ENCODE data around the gene FBLN5. TPM values are rescaled to one million over a fixed set of nuclear protein-coding genes. Genes with fewer than 3 reads are reported as not detected.

The FBLN5 gene
- total RNA-seq, 6 experiments from 2014 or later, result 6.7 to 36.3 (median 17.8) TPM

GRCh38 chr14:91896419-91896818 lies 51.1 kb downstream of the FBLN5 start:
- DNase-seq (no peak), ATAC-seq (no peak)
- Histone ChIP-seq H3K27ac (no peak overlapping the region), H3K9me3 (no peaks in the 10 kb centered on the region), H3K27me3 (no peaks in the 10 kb centered on the region), H3K36me3 (no peaks in the 10 kb centered on the region), H3K4me1 (peaks cover 0 to 14% (median 7%) of the 10 kb centered on the region in 4 donors), H3K4me3 (no peak overlapping the region)
- TF ChIP-seq CTCF (IDR thresholded peaks at IDR 0.05) (no peak), POLR2A (IDR thresholded peaks at IDR 0.05) (no peak)
- 92% methylated on average over 2 of the region's 4 CpGs for WGBS (ENCODE audit: insufficient coverage, low coverage, low lambda C conversion rate, missing lambda C conversion rate)
- intact Hi-C loops (cut with DNase I), result no loop called here

GRCh38 chr14:91893669-91894068 lies 53.8 kb downstream of the FBLN5 start:
- Histone ChIP-seq H3K4me3 (no peak overlapping the region), H3K27ac (no peak overlapping the region), H3K27me3 (no peaks in the 10 kb centered on the region), H3K36me3 (no peaks in the 10 kb centered on the region), H3K9me3 (no peaks in the 10 kb centered on the region), H3K4me1 (peaks cover 0 to 32% (median 15%) of the 10 kb centered on the region in 4 donors)
- WGBS (ENCODE audit: insufficient coverage, low coverage, low lambda C conversion rate, missing lambda C conversion rate), result 66% methylated on average over 4 of the region's 4 CpGs
- no peak for DNase-seq
- intact Hi-C loops (cut with DNase I), result no loop called here
- ATAC-seq, result no peak
- TF ChIP-seq CTCF (IDR thresholded peaks at IDR 0.05) (no peak), POLR2A (IDR thresholded peaks at IDR 0.05) (no peak)

GRCh38 chr14:91893007-91893406 lies 54.5 kb downstream of the FBLN5 start:
- no peaks in the 10 kb centered on the region for H3K27me3 ChIP-seq
- H3K4me1 ChIP-seq, result peaks cover 0 to 33% (median 15%) of the 10 kb centered on the region in 4 donors
- H3K4me3 ChIP-seq, result no peak overlapping the region
- H3K9me3 ChIP-seq, result no peaks in the 10 kb centered on the region
- no peak for DNase-seq
- 42% methylated on average over 7 of the region's 7 CpGs for WGBS (ENCODE audit: insufficient coverage, low coverage, low lambda C conversion rate, missing lambda C conversion rate)
- H3K27ac ChIP-seq, result no peak overlapping the region
- H3K36me3 ChIP-seq, result no peaks in the 10 kb centered on the region
- no peak for ATAC-seq
- intact Hi-C loops (cut with DNase I), result no loop called here
- TF ChIP-seq POLR2A (IDR thresholded peaks at IDR 0.05) (no peak), CTCF (IDR thresholded peaks at IDR 0.05) (peak in 3 of 4 donors; percentile 6 to 44 (median 24))

- no peak overlapping the region for H3K4me3 ChIP-seq
- intact Hi-C loops (cut with DNase I), result no loop called here
- 97% methylated on average over 3 of the region's 3 CpGs for WGBS (ENCODE audit: insufficient coverage, low coverage, low lambda C conversion rate, missing lambda C conversion rate)
- no peaks in the 10 kb centered on the region for H3K27me3 ChIP-seq
- H3K4me1 ChIP-seq, result peaks cover 0 to 21% (median 9%) of the 10 kb centered on the region in 4 donors
- DNase-seq (no peak), ATAC-seq (no peak)
- H3K27ac ChIP-seq, result no peak overlapping the region
- no peaks in the 10 kb centered on the region for H3K36me3 ChIP-seq
- H3K9me3 ChIP-seq, result no peaks in the 10 kb centered on the region
- TF ChIP-seq POLR2A (IDR thresholded peaks at IDR 0.05) (no peak), CTCF (IDR thresholded peaks at IDR 0.05) (no peak)
Measured at GRCh38 chr14:91891721-91892220, 55.7 kb downstream of the FBLN5 start.

- Histone ChIP-seq H3K36me3 (no peaks in the 10 kb centered on the region), H3K9me3 (no peaks in the 10 kb centered on the region), H3K27me3 (no peaks in the 10 kb centered on the region), H3K4me1 (peaks cover 0 to 19% (median 9%) of the 10 kb centered on the region in 4 donors), H3K4me3 (no peak overlapping the region), H3K27ac (no peak overlapping the region)
- no peak for DNase-seq
- WGBS (ENCODE audit: insufficient coverage, low coverage, low lambda C conversion rate, missing lambda C conversion rate), result no CpG with 5 or more reads among the region's 5 CpGs
- TF ChIP-seq CTCF (IDR thresholded peaks at IDR 0.05) (no peak), POLR2A (IDR thresholded peaks at IDR 0.05) (no peak)
- intact Hi-C loops (cut with DNase I), result no loop called here
- ATAC-seq, result no peak
Measured at GRCh38 chr14:91891101-91891500, 56.4 kb downstream of the FBLN5 start.

Measured in right lobe of liver (tissue), 6 donors.